NCI-H446 (cell line): ENCODE results near the gene SACM1L.
A peak's percentile ranks its signal among the peaks of the same experiment; 100 is the strongest.

ENCODE experiments used
- DNase-seq, 2 experiments: peaks; one replicate each; lab custom pipeline; 2025; lab: John Stamatoyannopoulos, UW

SACM1L gene

DNA sequence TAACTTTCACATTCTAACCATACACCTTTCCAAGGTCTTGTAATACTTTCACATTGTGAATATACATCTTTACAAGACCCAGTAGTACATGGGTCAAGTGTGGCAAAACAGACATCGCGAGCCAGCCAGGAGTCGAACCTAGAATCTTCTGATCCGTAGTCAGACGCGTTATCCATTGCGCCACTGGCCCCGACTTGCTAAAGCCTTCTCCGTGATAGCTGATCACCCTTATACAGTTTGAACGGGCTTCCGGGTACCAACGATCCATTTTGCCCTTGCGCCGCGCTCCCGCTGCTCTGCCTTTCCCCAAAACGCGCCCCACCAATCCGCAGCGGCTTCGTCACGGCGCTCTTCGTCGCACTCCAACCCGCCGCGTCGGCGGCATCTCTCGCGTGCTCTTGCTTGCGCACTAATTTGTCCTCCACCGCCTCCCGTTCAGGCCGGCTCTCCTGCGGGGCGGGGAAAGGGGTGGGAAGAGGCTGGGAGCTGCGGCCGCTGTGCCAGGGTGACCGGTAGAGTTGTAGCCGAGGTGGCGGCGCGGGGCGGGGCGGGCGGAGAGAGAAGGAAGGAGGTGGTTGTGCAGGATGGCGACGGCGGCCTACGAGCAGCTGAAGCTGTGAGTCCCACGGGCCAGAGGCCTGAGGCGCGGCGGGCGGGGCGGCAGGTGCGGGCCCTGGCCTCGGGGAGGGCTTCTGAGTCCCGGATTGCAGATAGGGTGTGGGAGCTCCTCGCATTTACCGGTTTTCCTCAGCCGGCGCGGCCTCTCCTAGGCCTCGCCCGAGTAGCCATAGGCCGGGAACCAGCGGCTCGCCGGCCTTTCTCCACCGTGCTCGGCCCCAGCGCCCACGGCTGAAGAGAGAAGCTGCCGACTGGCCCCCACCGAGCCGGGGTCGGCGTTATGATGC lies at the start of gene SACM1L:
Gene SACM1L (plus strand): TSS at position 515 of the 905 bp plus-strand sequence. CDS start 70 bp downstream, at position 585.
- peak; percentile 90 to 96 for DNase-seq

- DNase-seq = no peak
Measured at GRCh38 chr3:45640091-45640507, 49.1 kb upstream of the SACM1L start.

DNA sequence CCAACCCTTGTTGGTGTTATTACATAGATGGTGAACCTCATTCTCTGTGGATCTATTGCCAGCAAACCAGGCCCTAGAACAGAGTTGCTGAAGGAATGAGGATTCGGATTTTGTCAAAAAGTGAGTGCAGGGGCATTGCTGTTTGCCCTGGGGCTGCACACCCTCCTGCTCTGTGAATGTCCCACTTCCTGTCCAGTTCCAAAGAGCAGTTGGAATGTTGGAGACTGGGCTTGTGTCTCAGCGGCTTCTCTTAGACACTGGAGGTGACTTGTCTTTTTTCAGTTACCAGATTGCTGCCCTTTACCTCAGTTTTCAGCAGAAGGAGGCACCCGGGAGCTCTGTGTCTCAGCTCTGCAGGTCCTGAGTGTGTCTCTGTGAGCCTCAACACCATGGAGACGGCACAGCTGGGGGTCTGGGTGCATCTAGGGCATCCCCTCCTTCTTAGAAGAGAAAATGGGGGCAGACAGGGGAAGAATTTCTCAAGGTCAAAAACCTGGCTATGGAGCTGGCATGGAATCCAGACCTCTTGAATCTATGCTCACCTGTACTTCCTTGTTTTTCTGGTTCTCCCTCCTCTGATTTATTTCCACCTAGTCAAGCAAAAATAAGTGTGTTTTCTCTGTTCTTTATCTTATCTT lies 48.4 kb upstream of the SACM1L start:
- DNase-seq = no peak

GRCh38 chr3:45641756-45642155 lies 47.4 kb upstream of the SACM1L start:
- no peak for DNase-seq

DNA sequence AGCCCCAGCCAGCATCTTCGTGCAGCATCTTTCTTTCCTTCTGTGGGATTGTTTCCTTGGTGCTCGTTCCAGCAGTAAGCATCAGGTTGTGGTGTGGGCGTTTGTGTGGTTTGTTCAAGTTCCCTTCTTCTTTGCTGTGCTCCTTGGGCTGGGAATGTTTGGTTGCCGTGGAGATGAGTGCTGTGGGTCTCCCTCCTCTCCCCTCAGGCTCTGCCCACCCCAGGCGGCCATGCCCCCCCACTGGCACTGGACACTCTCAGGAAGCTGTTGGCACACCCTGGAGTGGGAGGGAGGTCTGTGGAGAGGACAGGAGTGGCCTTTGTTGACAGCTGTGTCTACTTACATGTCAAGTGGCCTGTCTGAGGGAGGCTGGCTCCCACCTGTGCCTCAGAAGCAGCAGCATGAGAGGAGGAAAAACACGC lies 46.5 kb upstream of the SACM1L start:
- DNase-seq = no peak

DNA sequence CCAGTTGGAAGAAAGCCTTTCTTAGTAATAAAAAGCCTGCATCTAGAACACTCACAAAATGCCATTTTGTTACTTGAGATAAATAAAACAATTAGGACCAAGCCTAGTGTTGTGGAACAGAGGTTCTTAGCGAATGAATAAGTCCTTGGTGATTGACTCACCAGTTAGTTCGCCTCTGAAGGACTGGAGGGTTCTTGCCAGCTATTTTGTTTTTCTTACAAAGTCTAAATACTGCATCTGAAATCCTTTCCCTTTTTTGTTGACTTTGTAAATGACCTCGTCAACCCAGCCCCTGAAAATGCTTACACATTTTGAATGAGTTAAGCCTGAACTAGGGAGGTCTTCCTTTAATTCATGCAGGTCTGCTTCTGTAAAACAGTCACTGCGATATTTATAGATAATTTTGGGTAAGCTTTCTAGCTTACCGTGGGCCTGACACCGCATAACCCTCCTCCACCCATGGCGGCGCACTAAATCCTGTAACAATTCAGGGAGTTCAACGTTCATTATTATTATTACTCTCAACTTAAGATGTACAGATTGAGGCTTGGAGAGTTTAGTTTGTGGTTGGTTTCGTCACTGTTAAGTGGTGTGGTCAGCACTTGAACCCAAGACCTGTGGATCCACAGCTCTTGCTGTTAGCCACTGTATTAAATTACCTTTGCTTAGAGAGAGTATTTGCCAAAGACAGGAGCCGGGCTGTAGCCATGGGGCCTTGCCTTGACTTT lies 45.0 kb upstream of the SACM1L start:
- no peak for DNase-seq

- DNase-seq = no peak
Measured at GRCh38 chr3:45644791-45645201, 44.4 kb upstream of the SACM1L start.

GRCh38 chr3:45646051-45646585 lies 43.1 kb upstream of the SACM1L start:
- no peak for DNase-seq

GRCh38 chr3:45647148-45647619 lies 42.0 kb upstream of the SACM1L start:
- DNase-seq = peak in 1 of 2 experiments; percentile 16

- DNase-seq = no peak
Measured at GRCh38 chr3:45653205-45653604, 36.0 kb upstream of the SACM1L start.

- no peak for DNase-seq
Measured at GRCh38 chr3:45654397-45654944, 34.7 kb upstream of the SACM1L start.

- no peak for DNase-seq
Measured at GRCh38 chr3:45655906-45656305, 33.3 kb upstream of the SACM1L start.

DNA sequence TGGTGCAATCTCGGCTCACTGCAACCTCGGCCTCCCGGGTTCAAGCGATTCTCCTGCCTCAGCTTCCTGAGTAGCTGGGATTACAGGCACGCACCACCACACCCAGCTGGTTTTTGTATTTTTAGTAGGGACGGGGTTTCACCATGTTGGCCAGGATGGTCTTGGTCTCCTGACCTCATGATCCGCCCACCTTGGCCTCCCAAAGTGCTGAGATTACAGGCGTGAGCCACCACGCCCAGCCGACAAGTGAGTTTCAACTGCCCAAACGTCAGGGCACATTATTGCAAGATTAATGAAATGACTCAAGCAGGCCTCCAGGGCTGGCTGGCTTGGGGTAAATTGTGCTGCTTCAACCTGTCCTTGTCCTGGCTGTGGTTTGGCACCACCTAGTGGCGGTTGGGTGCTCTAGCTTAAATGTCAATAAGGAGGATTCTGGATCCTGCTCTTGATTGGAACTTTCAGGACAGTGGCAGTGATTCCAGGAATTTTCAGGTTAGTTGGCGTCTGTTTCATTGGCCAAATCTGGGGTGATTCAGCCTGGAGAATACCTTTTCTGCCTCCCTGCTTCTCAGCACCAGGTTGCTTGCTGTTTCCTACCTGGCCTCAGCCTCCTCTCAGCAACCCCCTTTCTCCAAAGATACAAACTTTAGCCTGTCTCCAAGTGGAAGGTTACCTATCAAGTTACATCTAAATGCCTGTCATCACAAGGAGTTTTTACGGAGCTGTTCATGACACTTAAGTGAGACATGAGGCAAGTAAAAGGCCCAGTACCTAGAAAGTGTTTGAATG lies 32.4 kb upstream of the SACM1L start:
- DNase-seq = peak; percentile 80 to 84

DNA sequence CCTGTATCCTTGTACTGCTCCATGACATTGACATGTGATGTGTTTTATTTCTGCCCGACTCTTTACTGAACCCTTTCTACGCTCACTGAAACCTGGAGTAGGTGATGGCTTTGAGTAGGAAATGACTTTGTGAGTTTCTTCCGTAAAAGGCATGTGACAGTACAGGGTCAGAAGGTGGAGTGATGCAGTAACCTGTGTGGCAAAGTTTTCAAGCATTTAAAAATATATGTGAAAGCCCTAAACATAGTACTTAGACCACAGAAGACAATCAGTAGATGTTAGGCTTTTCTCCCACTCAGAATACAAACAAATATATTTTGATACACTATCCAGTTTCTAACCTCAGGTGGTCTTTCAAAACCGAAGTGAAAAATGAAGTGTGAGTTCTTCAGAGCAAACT lies 31.3 kb upstream of the SACM1L start:
- no peak for DNase-seq

GRCh38 chr3:45659661-45660566 lies 29.3 kb upstream of the SACM1L start:
- peak in 1 of 2 experiments; percentile 59 for DNase-seq

DNA sequence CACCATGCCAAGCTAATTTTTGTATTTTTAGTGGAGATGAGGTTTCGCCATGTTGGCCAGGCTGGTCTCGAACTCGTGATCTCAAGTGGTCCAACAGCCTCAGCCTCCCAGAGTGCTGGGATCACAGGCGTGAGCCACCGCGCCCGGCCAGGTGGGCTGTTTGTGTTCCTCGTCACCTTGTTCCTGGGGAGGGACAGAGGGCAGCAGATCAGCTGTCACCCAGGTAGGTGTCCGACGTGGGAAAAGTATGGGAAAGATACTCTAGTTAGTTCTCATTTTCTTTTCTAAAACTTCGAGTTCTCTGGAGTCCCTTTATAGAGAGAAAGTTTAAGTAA lies 28.7 kb upstream of the SACM1L start:
- no peak for DNase-seq

- no peak for DNase-seq
Measured at GRCh38 chr3:45664578-45664977, 24.6 kb upstream of the SACM1L start.

GRCh38 chr3:45665101-45665572 lies 24.1 kb upstream of the SACM1L start:
- peak in 1 of 2 experiments; percentile 43 for DNase-seq

- peak in 1 of 2 experiments; percentile 54 for DNase-seq
Measured at GRCh38 chr3:45666757-45667431, 22.3 kb upstream of the SACM1L start.
